Measurements from ENCODE around the gene MAGI1. TPM values are rescaled to one million over a fixed set of nuclear protein-coding genes. Genes with fewer than 3 reads are reported as not detected.

The MAGI1 gene
- total RNA-seq, 1 experiment from 2014 or later = 38.6 TPM

DNA sequence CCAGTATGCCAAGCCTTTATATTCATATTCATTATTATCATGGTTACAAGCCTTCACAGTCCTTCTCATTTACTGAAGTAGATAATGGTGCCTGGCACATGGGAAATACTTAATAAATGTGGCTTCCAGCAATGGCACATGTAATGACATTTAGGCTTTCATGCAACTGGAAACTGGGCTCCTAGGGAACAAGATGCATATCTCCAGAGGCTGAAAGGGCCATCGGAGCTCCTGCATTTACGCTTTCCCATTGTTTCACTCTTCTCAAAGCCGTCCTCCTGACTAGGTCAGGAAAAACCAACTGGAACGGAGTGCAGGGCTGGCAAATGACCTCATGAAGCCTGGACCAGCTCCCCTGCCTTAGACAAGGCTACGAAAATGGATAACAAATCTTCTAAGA is 474.9 kb downstream of the MAGI1 start:
- Histone ChIP-seq H3K27ac (ENCODE audit: low read depth, low read length) (no peak overlapping the region), H3K4me2 (ENCODE audit: low read length) (no peak overlapping the region), H3K9me3 (ENCODE audit: control insufficient read depth in 1 of 2, insufficient read depth in 1 of 2, low read depth in 1 of 2, low read length in 2 of 2) (no peaks in the 10 kb centered on the region), H3K36me3 (ENCODE audit: control insufficient read depth in 1 of 2, insufficient read depth in 2 of 2, low read length in 2 of 2) (no peaks in the 10 kb centered on the region), H3K9ac (ENCODE audit: low read length) (no peak overlapping the region), H3K4me3 (replicated peaks in 1 of 2; ENCODE audit: low read depth in 1 of 2, low read length in 2 of 2) (no peak overlapping the region), H2AFZ (ENCODE audit: low read depth, low read length, poor library complexity, severe bottlenecking) (no peak overlapping the region), H4K20me1 (ENCODE audit: insufficient read depth) (no peaks in the 10 kb centered on the region), H3K4me1 (ENCODE audit: control insufficient read depth in 1 of 2, insufficient read depth in 2 of 2, low read length in 2 of 2) (peaks cover 0 to 7% of the 10 kb centered on the region in 2 experiments; a peak in 1 of 4 replicates), H3K27me3 (ENCODE audit: insufficient read depth, low read length) (no peaks in the 10 kb centered on the region), H3K9me2 (ENCODE audit: insufficient read depth) (no peaks in the 10 kb centered on the region), H3K79me2 (ENCODE audit: insufficient read depth, low read length) (no peaks in the 10 kb centered on the region)
- ATAC-seq (no peak), DNase-seq (ENCODE audit: low read depth, low spot score) (no peak)
- BruUV-seq (replicated peaks) = no TSS peak
- TF ChIP-seq, protein P1, sequence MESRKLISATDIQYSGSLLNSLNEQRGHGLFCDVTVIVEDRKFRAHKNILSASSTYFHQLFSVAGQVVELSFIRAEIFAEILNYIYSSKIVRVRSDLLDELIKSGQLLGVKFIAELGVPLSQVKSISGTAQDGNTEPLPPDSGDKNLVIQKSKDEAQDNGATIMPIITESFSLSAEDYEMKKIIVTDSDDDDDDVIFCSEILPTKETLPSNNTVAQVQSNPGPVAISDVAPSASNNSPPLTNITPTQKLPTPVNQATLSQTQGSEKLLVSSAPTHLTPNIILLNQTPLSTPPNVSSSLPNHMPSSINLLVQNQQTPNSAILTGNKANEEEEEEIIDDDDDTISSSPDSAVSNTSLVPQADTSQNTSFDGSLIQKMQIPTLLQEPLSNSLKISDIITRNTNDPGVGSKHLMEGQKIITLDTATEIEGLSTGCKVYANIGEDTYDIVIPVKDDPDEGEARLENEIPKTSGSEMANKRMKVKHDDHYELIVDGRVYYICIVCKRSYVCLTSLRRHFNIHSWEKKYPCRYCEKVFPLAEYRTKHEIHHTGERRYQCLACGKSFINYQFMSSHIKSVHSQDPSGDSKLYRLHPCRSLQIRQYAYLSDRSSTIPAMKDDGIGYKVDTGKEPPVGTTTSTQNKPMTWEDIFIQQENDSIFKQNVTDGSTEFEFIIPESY (IDR thresholded peaks at IDR 0.05; ENCODE audit: extremely low read depth, insufficient replicate concordance, low read length) = no peak
- TF ChIP-seq SP1 (IDR thresholded peaks at IDR 0.05; ENCODE audit: low read depth) (no peak), POLR2A (IDR thresholded peaks at IDR 0.05; ENCODE audit: borderline replicate concordance, extremely low read depth, insufficient read depth, insufficient read length) (no peak), ZFX (IDR thresholded peaks at IDR 0.05) (no peak), POLR2AphosphoS5 (IDR thresholded peaks at IDR 0.05; ENCODE audit: low read depth, low read length) (no peak), CEBPB (IDR thresholded peaks at IDR 0.05; ENCODE audit: low read depth) (no peak)
- ChIA-PET RAD21 (ENCODE audit: low non-redundant PET in 1 of 2, low total read pairs in 2 of 2, uncharacterized antibody in 2 of 2, unreplicated experiment in 2 of 2) (no interaction called here), POLR2A (no interaction called here), CTCF (no interaction called here)
- intact Hi-C loops (cut with micrococcal nuclease) = no loop called here

GRCh38 chr3:65562447-65562846 is 476.3 kb downstream of the MAGI1 start:
- Histone ChIP-seq H3K9ac (ENCODE audit: low read length) (no peak overlapping the region), H3K27ac (ENCODE audit: low read depth, low read length) (no peak overlapping the region), H3K4me2 (ENCODE audit: low read length) (no peak overlapping the region), H3K27me3 (ENCODE audit: insufficient read depth, low read length) (no peaks in the 10 kb centered on the region), H3K4me3 (replicated peaks in 1 of 2; ENCODE audit: low read depth in 1 of 2, low read length in 2 of 2) (no peak overlapping the region), H3K4me1 (ENCODE audit: control insufficient read depth in 1 of 2, insufficient read depth in 2 of 2, low read length in 2 of 2) (peaks cover 0 to 1% of the 10 kb centered on the region in 2 experiments; a peak in 1 of 4 replicates), H3K36me3 (ENCODE audit: control insufficient read depth in 1 of 2, insufficient read depth in 2 of 2, low read length in 2 of 2) (no peaks in the 10 kb centered on the region), H3K9me3 (ENCODE audit: control insufficient read depth in 1 of 2, insufficient read depth in 1 of 2, low read depth in 1 of 2, low read length in 2 of 2) (no peaks in the 10 kb centered on the region), H4K20me1 (ENCODE audit: insufficient read depth) (no peaks in the 10 kb centered on the region), H3K79me2 (ENCODE audit: insufficient read depth, low read length) (no peaks in the 10 kb centered on the region), H3K9me2 (ENCODE audit: insufficient read depth) (no peaks in the 10 kb centered on the region), H2AFZ (ENCODE audit: low read depth, low read length, poor library complexity, severe bottlenecking) (no peak overlapping the region)
- CTCF ChIA-PET = no interaction called here
- intact Hi-C loops (cut with micrococcal nuclease) = no loop called here
- DNase-seq (ENCODE audit: low read depth, low spot score) (no peak), ATAC-seq (no peak)
- BruUV-seq (replicated peaks) = no TSS peak
- RAD21 ChIA-PET (ENCODE audit: low non-redundant PET in 1 of 2, low total read pairs in 2 of 2, uncharacterized antibody in 2 of 2, unreplicated experiment in 2 of 2) = no interaction called here
- POLR2A ChIA-PET = no interaction called here
- TF ChIP-seq SP1 (IDR thresholded peaks at IDR 0.05; ENCODE audit: low read depth) (no peak), FOSL1 (IDR thresholded peaks at IDR 0.05; ENCODE audit: low read depth) (no peak), ZNF274 (IDR thresholded peaks at IDR 0.05; ENCODE audit: low read depth, low read length) (no peak), SRF (IDR thresholded peaks at IDR 0.05; ENCODE audit: low read depth) (no peak), ZFX (IDR thresholded peaks at IDR 0.05) (no peak), YY1 (IDR thresholded peaks at IDR 0.05; ENCODE audit: extremely low read depth, insufficient replicate concordance, low read depth, low read length) (no peak), SIN3A (IDR thresholded peaks at IDR 0.05; ENCODE audit: low read depth) (no peak)
- TF ChIP-seq, protein P2, sequence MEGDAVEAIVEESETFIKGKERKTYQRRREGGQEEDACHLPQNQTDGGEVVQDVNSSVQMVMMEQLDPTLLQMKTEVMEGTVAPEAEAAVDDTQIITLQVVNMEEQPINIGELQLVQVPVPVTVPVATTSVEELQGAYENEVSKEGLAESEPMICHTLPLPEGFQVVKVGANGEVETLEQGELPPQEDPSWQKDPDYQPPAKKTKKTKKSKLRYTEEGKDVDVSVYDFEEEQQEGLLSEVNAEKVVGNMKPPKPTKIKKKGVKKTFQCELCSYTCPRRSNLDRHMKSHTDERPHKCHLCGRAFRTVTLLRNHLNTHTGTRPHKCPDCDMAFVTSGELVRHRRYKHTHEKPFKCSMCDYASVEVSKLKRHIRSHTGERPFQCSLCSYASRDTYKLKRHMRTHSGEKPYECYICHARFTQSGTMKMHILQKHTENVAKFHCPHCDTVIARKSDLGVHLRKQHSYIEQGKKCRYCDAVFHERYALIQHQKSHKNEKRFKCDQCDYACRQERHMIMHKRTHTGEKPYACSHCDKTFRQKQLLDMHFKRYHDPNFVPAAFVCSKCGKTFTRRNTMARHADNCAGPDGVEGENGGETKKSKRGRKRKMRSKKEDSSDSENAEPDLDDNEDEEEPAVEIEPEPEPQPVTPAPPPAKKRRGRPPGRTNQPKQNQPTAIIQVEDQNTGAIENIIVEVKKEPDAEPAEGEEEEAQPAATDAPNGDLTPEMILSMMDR (IDR thresholded peaks at IDR 0.05 in 2 of 3, conservative IDR thresholded peaks at IDR 0.05 in 1 of 3; ENCODE audit: borderline replicate concordance in 1 of 3, insufficient read depth in 1 of 3, low read depth in 2 of 3, low read length in 2 of 3) = no peak
- TF ChIP-seq, protein P3, sequence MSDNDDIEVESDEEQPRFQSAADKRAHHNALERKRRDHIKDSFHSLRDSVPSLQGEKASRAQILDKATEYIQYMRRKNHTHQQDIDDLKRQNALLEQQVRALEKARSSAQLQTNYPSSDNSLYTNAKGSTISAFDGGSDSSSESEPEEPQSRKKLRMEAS (IDR thresholded peaks at IDR 0.05) = no peak
- TF ChIP-seq, protein P4, sequence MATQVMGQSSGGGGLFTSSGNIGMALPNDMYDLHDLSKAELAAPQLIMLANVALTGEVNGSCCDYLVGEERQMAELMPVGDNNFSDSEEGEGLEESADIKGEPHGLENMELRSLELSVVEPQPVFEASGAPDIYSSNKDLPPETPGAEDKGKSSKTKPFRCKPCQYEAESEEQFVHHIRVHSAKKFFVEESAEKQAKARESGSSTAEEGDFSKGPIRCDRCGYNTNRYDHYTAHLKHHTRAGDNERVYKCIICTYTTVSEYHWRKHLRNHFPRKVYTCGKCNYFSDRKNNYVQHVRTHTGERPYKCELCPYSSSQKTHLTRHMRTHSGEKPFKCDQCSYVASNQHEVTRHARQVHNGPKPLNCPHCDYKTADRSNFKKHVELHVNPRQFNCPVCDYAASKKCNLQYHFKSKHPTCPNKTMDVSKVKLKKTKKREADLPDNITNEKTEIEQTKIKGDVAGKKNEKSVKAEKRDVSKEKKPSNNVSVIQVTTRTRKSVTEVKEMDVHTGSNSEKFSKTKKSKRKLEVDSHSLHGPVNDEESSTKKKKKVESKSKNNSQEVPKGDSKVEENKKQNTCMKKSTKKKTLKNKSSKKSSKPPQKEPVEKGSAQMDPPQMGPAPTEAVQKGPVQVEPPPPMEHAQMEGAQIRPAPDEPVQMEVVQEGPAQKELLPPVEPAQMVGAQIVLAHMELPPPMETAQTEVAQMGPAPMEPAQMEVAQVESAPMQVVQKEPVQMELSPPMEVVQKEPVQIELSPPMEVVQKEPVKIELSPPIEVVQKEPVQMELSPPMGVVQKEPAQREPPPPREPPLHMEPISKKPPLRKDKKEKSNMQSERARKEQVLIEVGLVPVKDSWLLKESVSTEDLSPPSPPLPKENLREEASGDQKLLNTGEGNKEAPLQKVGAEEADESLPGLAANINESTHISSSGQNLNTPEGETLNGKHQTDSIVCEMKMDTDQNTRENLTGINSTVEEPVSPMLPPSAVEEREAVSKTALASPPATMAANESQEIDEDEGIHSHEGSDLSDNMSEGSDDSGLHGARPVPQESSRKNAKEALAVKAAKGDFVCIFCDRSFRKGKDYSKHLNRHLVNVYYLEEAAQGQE (IDR thresholded peaks at IDR 0.05; ENCODE audit: low read depth) = no peak
